Measurements from ENCODE around the gene LAMC1.

DNA sequence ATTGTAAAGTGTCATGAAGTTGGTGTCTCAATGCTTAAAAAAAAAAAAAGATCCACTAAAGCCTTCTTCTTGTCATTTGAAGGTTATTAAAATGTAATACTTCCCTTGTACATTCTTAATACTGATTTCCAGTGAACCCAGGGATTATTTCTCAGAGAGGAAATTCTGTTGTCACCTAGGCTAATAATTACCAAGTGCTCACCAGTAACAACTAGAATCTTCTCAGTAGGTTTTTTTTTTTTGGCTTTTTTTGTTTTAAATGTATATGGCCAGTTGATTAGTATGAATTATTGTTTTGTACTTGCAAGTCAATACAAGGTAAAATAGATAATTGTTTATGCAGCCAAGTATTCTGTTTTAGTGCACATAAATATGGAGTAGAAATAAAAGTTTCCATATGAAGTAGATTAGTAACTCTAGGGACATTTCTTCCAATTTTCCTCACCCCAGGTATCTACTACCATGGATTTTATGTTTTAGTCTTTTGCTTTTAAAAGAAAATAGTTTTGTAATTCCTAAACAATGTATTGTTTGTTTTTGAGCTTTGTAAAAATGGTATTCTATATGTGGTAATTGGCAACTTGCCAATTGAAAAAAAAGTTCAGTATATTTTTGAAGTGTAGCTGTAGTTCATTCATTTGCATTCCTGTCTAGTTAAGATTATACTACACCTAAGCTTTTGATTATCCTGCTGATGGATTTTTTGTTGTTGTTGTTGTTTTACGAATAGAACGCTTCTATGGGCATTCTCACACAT lies 21.9 kb downstream of the LAMC1 start:
- no peak for TF ChIP-seq CTCF (IDR thresholded peaks at IDR 0.05)
- TF ChIP-seq POLR2A (IDR thresholded peaks at IDR 0.05), result no peak

All from lower leg skin (tissue), 3 donors.